Spleen (tissue), 11 donors: ENCODE results near the gene STRBP. TPM values are rescaled to one million over a fixed set of nuclear protein-coding genes. Genes with fewer than 3 reads are reported as not detected.

Experiments
- DNase-seq: peaks from one replicate; pipeline ENCODE4 v3.0.0-alpha.2; 2020
- H3K27ac ChIP-seq, 8 donors: fragments of 200-600 bp; sonication (generic) in 7 of 8; 1 replicate in 4 of 8; 2 replicates in 4 of 8; pipeline versions ENCODE4 v1.5.0 to v1.8.0; 2016 to 2021; ENCODE audit warnings: inconsistent platforms in 4 of 8, mild to moderate bottlenecking in 4 of 8, moderate library complexity in 1 of 8
- H3K27me3 ChIP-seq, 7 donors: fragments of 200-600 bp; sonication (generic) in 6 of 7; replicated peaks in 1 of 7; 1 replicate in 4 of 7; 2 replicates in 3 of 7; pipeline versions ENCODE4 v1.5.0 to v1.8.0; 2016 to 2021; ENCODE audit warnings: inconsistent platforms in 3 of 7, mild to moderate bottlenecking in 1 of 7
- H3K36me3 ChIP-seq, 6 donors: fragments of 200-600 bp; sonication (generic) in 5 of 6; 1 replicate in 4 of 6; 2 replicates in 2 of 6; pipeline versions ENCODE4 v1.5.0 to v1.8.0; 2016 to 2021; ENCODE audit warnings: inconsistent platforms in 2 of 6
- H3K4me1 ChIP-seq, 6 donors: fragments of 200-600 bp; sonication (generic) in 5 of 6; 1 replicate in 3 of 6; 2 replicates in 3 of 6; pipeline versions ENCODE4 v1.5.0 to v1.8.0; 2016 to 2021; ENCODE audit warnings: inconsistent platforms in 3 of 6
- H3K4me3 ChIP-seq, 8 donors: fragments of 200-600 bp; sonication (generic) in 7 of 8; 1 replicate in 4 of 8; 2 replicates in 4 of 8; pipeline versions ENCODE4 v1.5.0 to v1.8.0; 2016 to 2021; ENCODE audit warnings: inconsistent platforms in 4 of 8, mild to moderate bottlenecking in 4 of 8, moderate library complexity in 2 of 8
- H3K9me3 ChIP-seq, 8 donors: fragments of 200-600 bp; sonication (generic) in 7 of 8; 1 replicate in 4 of 8; 2 replicates in 4 of 8; pipeline versions ENCODE4 v1.5.0 to v1.8.0; 2016 to 2021; ENCODE audit warnings: inconsistent platforms in 4 of 8
- POLR2A ChIP-seq, 3 donors: fragments of 450-650 bp; IDR thresholded peaks; one replicate each; pipeline ENCODE4 v1.5.1; 2017; ENCODE audit warnings: antibody characterized with exemption in 3 of 3, mild to moderate bottlenecking in 1 of 3
- POLR2AphosphoS5 ChIP-seq, 3 donors: sonication (generic); formaldehyde crosslinking; IDR thresholded peaks; one replicate each; pipeline ENCODE4 v1.5.1; 2017; ENCODE audit warnings: antibody characterized with exemption in 3 of 3
- WGBS, 5 donors: extraction: QIAGEN DNeasy Blood & Tissue Kit in 3 of 5; methylation state at CpG; one replicate each; pipeline versions ENCODE4 v1.1.5 to v1.1.7; 2013 to 2018; 5-methylcytosine and 5-hydroxymethylcytosine counted together
- intact Hi-C: fragments of 100-400 bp; cut with DNase I; formaldehyde crosslinking; loops from one replicate; pipeline ENCODE4 v1.15.0; 2023; ENCODE audit warnings: low total_unique reads
- polyA plus RNA-seq, 3 donors: library from polyadenylated mRNA; stranded (reverse); fragments of 200-250 nt; gene quantifications; one replicate each; pipeline ENCODE4 v1.2.1, GENCODE V29; 2013
- total RNA-seq, 7 donors: library from RNA; depleted of rRNA in 3 of 7; stranded (reverse); fragments of >200 nt in 3 of 7; fragmentation: NEBNext Ultra II Directional in 4 of 7; extraction: Animal tissue kit (Norgen Biotek cat#: 25700) in 4 of 7; gene quantifications; one replicate each; pipeline versions ENCODE4 v1.1.0 to v1.2.1, GENCODE V29; 2016 to 2021
- TF ChIP-seq, protein P1 (sequence below), 11 experiments: fragments of 200-600 bp in 7 of 11; fragments of 450-650 bp in 4 of 11; sonication (generic) in 4 of 11; IDR thresholded peaks in 8 of 11; conservative IDR thresholded peaks in 3 of 11; 1 replicate in 7 of 11; 2 replicates in 4 of 11; pipeline versions ENCODE4 v1.4.0 to v1.8.0; 2016 to 2021; ENCODE audit warnings: antibody characterized with exemption in 11 of 11, inconsistent platforms in 4 of 11, mild to moderate bottlenecking in 1 of 11
- donor health status: healthy with polysubstance abuse.
- donor health status: DM: no; HTN: no; CAD: no; lungs with moderate emphysema.
- donor health status: DM: no; HTN: no; CAD: no.
- donor health status: Bipolar disorder and iron deficiency.
- donor health status: healthy.
- donor health status: DM: no; HTN: no; CAD: no.
- donor health status: DM: yes; HTN: yes; CAD: no.

Gene STRBP
- total and polyA plus RNA-seq, 10 donors = 23.8 to 57.1 (median 36.7) TPM

DNA sequence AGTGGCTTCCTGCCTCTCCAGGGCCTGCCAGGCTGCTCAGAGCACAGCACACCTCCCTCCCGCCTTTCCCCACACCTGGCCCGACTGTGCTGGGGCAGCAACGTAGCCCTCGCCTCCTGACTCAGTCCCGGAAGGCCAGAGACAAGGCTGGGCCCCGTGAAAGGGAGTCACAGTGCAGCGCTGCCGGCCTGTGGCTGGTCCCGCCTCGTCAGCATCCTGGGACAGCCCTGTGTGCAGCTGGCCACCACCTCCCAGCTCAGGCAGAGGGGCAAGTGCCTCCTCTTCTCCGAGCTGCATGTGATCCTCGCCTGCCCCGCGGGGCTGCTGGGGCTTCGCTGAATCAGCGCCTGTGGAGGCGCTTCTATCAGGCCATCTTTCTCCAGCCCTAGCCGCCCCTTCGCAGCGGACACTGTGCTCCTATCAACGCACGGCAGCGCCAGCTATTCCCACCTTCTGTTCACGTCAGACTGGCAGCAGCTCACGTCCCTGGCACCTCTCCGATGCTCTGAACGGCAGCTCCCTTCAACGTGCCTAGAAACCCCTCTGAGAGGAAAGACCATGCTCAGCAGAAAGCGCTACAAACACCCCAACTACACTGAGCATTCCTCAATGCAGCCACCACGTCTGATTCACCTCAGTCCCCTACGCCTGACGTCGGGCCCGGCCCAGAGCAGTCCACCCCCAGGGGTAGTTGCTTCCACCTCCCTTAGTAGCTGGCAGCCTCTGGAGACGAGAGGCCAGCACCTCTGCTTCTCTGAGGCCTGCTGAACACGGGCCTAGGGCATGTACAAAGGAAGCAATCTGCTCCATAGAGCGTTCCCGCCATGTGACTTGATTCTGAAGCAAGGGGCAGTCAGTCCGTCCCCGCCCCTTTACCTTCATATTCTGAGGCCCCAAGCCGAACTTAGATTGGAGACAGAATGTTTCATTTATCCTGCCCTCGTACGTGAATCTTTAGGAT is 156.1 kb downstream of the STRBP start:
- peak in 2 of 3 donors; percentile 51 to 71 for TF ChIP-seq POLR2AphosphoS5 (IDR thresholded peaks at IDR 0.05)
- TF ChIP-seq POLR2A (IDR thresholded peaks at IDR 0.05) = no peak
- intact Hi-C loops = no loop called here
- no peaks in the 10 kb centered on the region for H3K27me3 ChIP-seq
- H3K27ac ChIP-seq = peak overlapping the region in 6 of 8 donors; percentile 4 to 69 (median 36)
- no peak overlapping the region for H3K4me3 ChIP-seq
- H3K36me3 ChIP-seq = peaks cover 0 to 85% (median 32%) of the 10 kb centered on the region in 6 donors
- H3K4me1 ChIP-seq = peaks cover 0 to 17% (median 13%) of the 10 kb centered on the region in 6 donors
- WGBS, 5 donors = 67 to 74% (median 68%) methylated on average over 36 to 43 of the region's 43 CpGs
- peak; percentile 79 for DNase-seq
- H3K9me3 ChIP-seq = no peaks in the 10 kb centered on the region

- Histone ChIP-seq H3K27ac (peak overlapping the region in 6 of 8 donors; percentile 4 to 69 (median 36)), H3K4me1 (peaks cover 0 to 17% (median 13%) of the 10 kb centered on the region in 6 donors), H3K9me3 (no peaks in the 10 kb centered on the region), H3K27me3 (no peaks in the 10 kb centered on the region), H3K4me3 (no peak overlapping the region), H3K36me3 (peaks cover 0 to 90% (median 34%) of the 10 kb centered on the region in 6 donors)
- TF ChIP-seq, protein P1, sequence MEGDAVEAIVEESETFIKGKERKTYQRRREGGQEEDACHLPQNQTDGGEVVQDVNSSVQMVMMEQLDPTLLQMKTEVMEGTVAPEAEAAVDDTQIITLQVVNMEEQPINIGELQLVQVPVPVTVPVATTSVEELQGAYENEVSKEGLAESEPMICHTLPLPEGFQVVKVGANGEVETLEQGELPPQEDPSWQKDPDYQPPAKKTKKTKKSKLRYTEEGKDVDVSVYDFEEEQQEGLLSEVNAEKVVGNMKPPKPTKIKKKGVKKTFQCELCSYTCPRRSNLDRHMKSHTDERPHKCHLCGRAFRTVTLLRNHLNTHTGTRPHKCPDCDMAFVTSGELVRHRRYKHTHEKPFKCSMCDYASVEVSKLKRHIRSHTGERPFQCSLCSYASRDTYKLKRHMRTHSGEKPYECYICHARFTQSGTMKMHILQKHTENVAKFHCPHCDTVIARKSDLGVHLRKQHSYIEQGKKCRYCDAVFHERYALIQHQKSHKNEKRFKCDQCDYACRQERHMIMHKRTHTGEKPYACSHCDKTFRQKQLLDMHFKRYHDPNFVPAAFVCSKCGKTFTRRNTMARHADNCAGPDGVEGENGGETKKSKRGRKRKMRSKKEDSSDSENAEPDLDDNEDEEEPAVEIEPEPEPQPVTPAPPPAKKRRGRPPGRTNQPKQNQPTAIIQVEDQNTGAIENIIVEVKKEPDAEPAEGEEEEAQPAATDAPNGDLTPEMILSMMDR (IDR thresholded peaks at IDR 0.05 in 8 of 11, conservative IDR thresholded peaks at IDR 0.05 in 3 of 11) = no peak
- no peak for TF ChIP-seq POLR2A (IDR thresholded peaks at IDR 0.05)
- no peak for TF ChIP-seq POLR2AphosphoS5 (IDR thresholded peaks at IDR 0.05)
- no peak for DNase-seq
- WGBS, 5 donors = 49 to 69% (median 55%) methylated on average over 6 to 8 of the region's 8 CpGs
- intact Hi-C loops = no loop called here
These were observed 156.9 kb downstream of the STRBP start for GRCh38 chr9:123111427-123112014.

DNA sequence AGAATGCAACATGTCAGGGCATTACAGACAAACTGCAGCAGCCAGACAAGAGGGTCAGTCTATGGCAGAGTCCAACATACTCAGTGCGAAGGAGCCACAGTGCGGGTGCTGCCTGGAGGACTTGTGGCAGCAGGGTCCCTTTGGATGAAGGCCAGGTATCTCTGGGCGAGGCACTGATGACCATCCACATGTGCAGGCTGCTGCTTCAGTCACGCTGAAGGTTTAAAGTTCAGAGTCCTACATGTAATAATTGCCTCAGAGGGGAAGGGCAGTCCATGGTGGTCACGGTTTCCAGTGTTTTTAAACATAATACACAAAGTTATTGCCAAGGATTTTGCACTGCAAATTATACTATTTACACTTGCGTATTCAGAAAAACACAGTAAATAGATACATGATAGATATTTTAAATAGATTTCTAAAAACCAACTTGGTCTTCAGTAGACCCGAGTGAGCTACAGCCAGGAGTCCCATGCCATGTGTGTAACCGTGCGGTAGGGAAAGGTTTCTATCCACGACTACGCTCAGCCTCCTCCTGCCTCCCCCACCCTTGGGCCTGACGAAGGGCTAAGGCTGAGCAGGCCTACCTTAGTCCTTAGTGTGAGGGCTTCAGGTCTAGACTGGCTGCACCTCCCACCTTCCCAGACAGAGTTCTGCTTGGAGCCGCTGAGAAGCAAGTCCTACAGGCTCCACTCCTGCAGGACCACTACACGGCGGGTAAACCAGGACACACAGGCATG is 158.7 kb downstream of the STRBP start:
- Histone ChIP-seq H3K4me3 (no peak overlapping the region), H3K4me1 (peaks cover 0 to 17% (median 13%) of the 10 kb centered on the region in 6 donors), H3K27ac (no peak overlapping the region), H3K9me3 (no peaks in the 10 kb centered on the region), H3K27me3 (no peaks in the 10 kb centered on the region), H3K36me3 (peaks cover 0 to 91% (median 41%) of the 10 kb centered on the region in 6 donors)
- intact Hi-C loops = loop anchor here (10.0 kb wide), 1 partner anchor 235 kb away; no protein-coding TSS in a partner anchor
- TF ChIP-seq, protein P1 (IDR thresholded peaks at IDR 0.05 in 8 of 11, conservative IDR thresholded peaks at IDR 0.05 in 3 of 11) = no peak
- no peak for TF ChIP-seq POLR2AphosphoS5 (IDR thresholded peaks at IDR 0.05)
- no peak for TF ChIP-seq POLR2A (IDR thresholded peaks at IDR 0.05)
- WGBS, 5 donors = 91 to 98% (median 93%) methylated on average over 13 to 15 of the region's 15 CpGs
- no peak for DNase-seq

GRCh38 chr9:123108976-123109375 is 159.4 kb downstream of the STRBP start:
- DNase-seq = no peak
- 89 to 96% (median 93%) methylated on average over 8 to 9 of the region's 9 CpGs for WGBS, 5 donors
- TF ChIP-seq, protein P1 (IDR thresholded peaks at IDR 0.05 in 8 of 11, conservative IDR thresholded peaks at IDR 0.05 in 3 of 11) = no peak
- TF ChIP-seq POLR2A (IDR thresholded peaks at IDR 0.05) (no peak), POLR2AphosphoS5 (IDR thresholded peaks at IDR 0.05) (no peak)
- peaks cover 0 to 91% (median 45%) of the 10 kb centered on the region in 6 donors for H3K36me3 ChIP-seq
- H3K27me3 ChIP-seq = no peaks in the 10 kb centered on the region
- peaks cover 0 to 17% (median 13%) of the 10 kb centered on the region in 6 donors for H3K4me1 ChIP-seq
- no peak overlapping the region for H3K4me3 ChIP-seq
- H3K27ac ChIP-seq = no peak overlapping the region
- intact Hi-C loops = loop anchor here (10.0 kb wide), 1 partner anchor 236 kb away; no protein-coding TSS in a partner anchor
- no peaks in the 10 kb centered on the region for H3K9me3 ChIP-seq
